Measurements from ENCODE around the gene CPED1.

Gene CPED1

DNA sequence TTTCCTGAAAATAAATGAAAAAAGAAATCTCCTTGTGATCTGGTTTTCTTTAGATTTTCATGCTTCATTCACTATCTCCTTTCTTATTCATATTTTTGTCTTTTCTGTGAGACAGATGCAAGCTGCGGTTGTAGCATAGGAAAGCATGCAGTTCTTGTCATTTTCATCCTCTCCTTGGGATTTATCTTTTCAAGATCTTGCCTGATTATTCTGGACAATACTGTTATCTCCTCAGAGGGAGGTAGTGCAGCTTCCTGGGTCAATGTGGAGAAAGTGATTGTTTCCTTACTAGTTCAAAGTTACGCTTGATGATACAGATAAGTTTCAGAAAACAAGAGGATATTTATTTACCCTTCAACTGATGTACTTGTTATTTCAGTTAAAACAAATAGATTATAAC lies 114.6 kb downstream of the CPED1 start:
- H3K36me3 ChIP-seq (replicated peaks; ENCODE audit: insufficient read depth, low read length) = no peaks in the 10 kb centered on the region
- no peaks in the 10 kb centered on the region for H3K4me1 ChIP-seq (ENCODE audit: low read length)
- no peaks in the 10 kb centered on the region for H4K20me1 ChIP-seq (ENCODE audit: insufficient read depth, low read length)
- H3F3A ChIP-seq (ENCODE audit: insufficient read depth, low read length) = no peaks in the 10 kb centered on the region
- no peaks in the 10 kb centered on the region for H3K79me2 ChIP-seq (ENCODE audit: low read length)
- H3K9me2 ChIP-seq (replicated peaks; ENCODE audit: insufficient read depth, low read length) = no peaks in the 10 kb centered on the region
- H2AFZ ChIP-seq (ENCODE audit: low read length) = no peak overlapping the region
- no peak overlapping the region for H3K9ac ChIP-seq (ENCODE audit: low read length)
- no peak for DNase-seq
- H3K4me3 ChIP-seq (ENCODE audit: low read length) = no peak overlapping the region
- H3K27ac ChIP-seq (ENCODE audit: low read length) = no peak overlapping the region
- no peaks in the 10 kb centered on the region for H3K27me3 ChIP-seq (replicated peaks; ENCODE audit: insufficient read depth, low read length)
- H3K9me3 ChIP-seq (replicated peaks; ENCODE audit: insufficient read depth, low read length) = no peaks in the 10 kb centered on the region
- TF ChIP-seq EZH2phosphoT487 (IDR thresholded peaks at IDR 0.05; ENCODE audit: low read length) (no peak), CTCF (IDR thresholded peaks at IDR 0.05; ENCODE audit: low read length) (no peak), EZH2 (optimal IDR thresholded peaks at IDR 0.05; ENCODE audit: low read depth, low read length) (no peak)
- H3K4me2 ChIP-seq (ENCODE audit: low read depth, low read length) = no peak overlapping the region

DNA sequence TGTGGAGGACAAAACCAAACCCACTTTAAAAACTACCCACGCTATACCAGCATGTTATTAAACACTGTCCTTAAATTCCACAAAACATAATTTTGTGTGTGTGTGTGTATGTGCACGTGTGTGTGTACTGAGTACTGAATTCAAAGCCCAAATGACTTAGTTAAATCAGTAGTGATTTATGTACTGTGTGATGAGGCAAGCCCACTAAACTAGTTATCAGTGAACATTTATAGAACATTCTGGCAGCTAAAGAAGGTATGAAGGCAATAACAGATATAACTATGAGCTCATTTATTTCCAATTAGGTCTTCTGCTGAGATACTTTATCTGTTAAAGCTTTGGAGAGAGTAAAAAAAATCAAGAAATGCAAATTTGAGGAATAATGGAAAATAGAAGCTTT lies 115.1 kb downstream of the CPED1 start:
- Histone ChIP-seq H3K4me3 (ENCODE audit: low read length) (no peak overlapping the region), H3K27ac (ENCODE audit: low read length) (no peak overlapping the region), H3F3A (ENCODE audit: insufficient read depth, low read length) (no peaks in the 10 kb centered on the region), H2AFZ (ENCODE audit: low read length) (no peak overlapping the region), H3K9ac (ENCODE audit: low read length) (no peak overlapping the region), H3K9me3 (replicated peaks; ENCODE audit: insufficient read depth, low read length) (no peaks in the 10 kb centered on the region), H3K9me2 (replicated peaks; ENCODE audit: insufficient read depth, low read length) (no peaks in the 10 kb centered on the region), H4K20me1 (ENCODE audit: insufficient read depth, low read length) (no peaks in the 10 kb centered on the region), H3K4me1 (ENCODE audit: low read length) (no peaks in the 10 kb centered on the region), H3K36me3 (replicated peaks; ENCODE audit: insufficient read depth, low read length) (no peaks in the 10 kb centered on the region), H3K27me3 (replicated peaks; ENCODE audit: insufficient read depth, low read length) (no peaks in the 10 kb centered on the region), H3K79me2 (ENCODE audit: low read length) (no peaks in the 10 kb centered on the region), H3K4me2 (ENCODE audit: low read depth, low read length) (no peak overlapping the region)
- no peak for TF ChIP-seq EZH2phosphoT487 (IDR thresholded peaks at IDR 0.05; ENCODE audit: low read length)
- no peak for TF ChIP-seq EZH2 (optimal IDR thresholded peaks at IDR 0.05; ENCODE audit: low read depth, low read length)
- DNase-seq = no peak

- TF ChIP-seq EZH2phosphoT487 (IDR thresholded peaks at IDR 0.05; ENCODE audit: low read length) = no peak
Observed at GRCh38 chr7:121105262-121105661, 116.8 kb downstream of the CPED1 start.

DNA sequence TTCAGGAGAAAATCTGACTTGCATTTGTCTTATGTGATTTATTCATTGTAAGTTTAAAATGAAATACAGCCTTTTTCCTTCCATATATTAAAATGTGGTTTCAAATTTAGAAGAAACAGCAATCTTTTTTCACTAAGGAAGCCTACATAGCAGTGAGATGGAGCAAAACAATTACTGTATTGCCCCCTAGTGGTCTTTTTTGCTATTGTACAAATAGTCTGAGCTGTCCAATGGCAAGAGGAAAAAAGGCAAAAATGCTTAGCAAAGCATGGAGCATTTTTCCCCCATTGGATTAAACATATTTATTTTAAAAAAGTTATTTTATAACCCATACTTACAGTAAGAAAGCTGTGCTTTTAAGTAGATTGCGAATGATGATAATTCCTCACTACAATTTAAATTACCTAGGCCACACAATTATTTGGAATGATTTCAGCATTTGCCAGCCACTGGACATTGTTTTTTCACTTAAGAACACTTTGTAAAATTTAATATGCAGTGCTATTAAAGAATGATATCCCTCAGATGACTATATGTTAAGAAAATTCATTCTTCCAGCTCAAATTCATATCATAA lies 119.5 kb downstream of the CPED1 start:
- Histone ChIP-seq H3K36me3 (replicated peaks; ENCODE audit: insufficient read depth, low read length) (no peaks in the 10 kb centered on the region), H3K79me2 (ENCODE audit: low read length) (no peaks in the 10 kb centered on the region), H3K4me3 (ENCODE audit: low read length) (no peak overlapping the region), H3K9me3 (replicated peaks; ENCODE audit: insufficient read depth, low read length) (no peaks in the 10 kb centered on the region), H2AFZ (ENCODE audit: low read length) (no peak overlapping the region), H3K9ac (ENCODE audit: low read length) (no peak overlapping the region), H4K20me1 (ENCODE audit: insufficient read depth, low read length) (no peaks in the 10 kb centered on the region), H3K4me2 (ENCODE audit: low read depth, low read length) (no peak overlapping the region), H3K27me3 (replicated peaks; ENCODE audit: insufficient read depth, low read length) (no peaks in the 10 kb centered on the region), H3K27ac (ENCODE audit: low read length) (no peak overlapping the region), H3F3A (ENCODE audit: insufficient read depth, low read length) (no peaks in the 10 kb centered on the region), H3K9me2 (replicated peaks; ENCODE audit: insufficient read depth, low read length) (no peaks in the 10 kb centered on the region), H3K4me1 (ENCODE audit: low read length) (no peaks in the 10 kb centered on the region)
- no peak for TF ChIP-seq EZH2 (optimal IDR thresholded peaks at IDR 0.05; ENCODE audit: low read depth, low read length)
- TF ChIP-seq CTCF (IDR thresholded peaks at IDR 0.05; ENCODE audit: low read length) = peak; percentile 91
- TF ChIP-seq EZH2phosphoT487 (IDR thresholded peaks at IDR 0.05; ENCODE audit: low read length) = no peak
- DNase-seq = peak; percentile 74

More at GRCh38 chr7:121105262-121105661, 116.8 kb downstream of the CPED1 start:
- Histone ChIP-seq H3K27ac (ENCODE audit: low read length) (no peak overlapping the region), H3K9me2 (replicated peaks; ENCODE audit: insufficient read depth, low read length) (no peaks in the 10 kb centered on the region), H4K20me1 (ENCODE audit: insufficient read depth, low read length) (no peaks in the 10 kb centered on the region), H2AFZ (ENCODE audit: low read length) (no peak overlapping the region), H3K9me3 (replicated peaks; ENCODE audit: insufficient read depth, low read length) (no peaks in the 10 kb centered on the region), H3K4me2 (ENCODE audit: low read depth, low read length) (no peak overlapping the region), H3K4me1 (ENCODE audit: low read length) (no peaks in the 10 kb centered on the region), H3K27me3 (replicated peaks; ENCODE audit: insufficient read depth, low read length) (no peaks in the 10 kb centered on the region), H3K4me3 (ENCODE audit: low read length) (no peak overlapping the region), H3K79me2 (ENCODE audit: low read length) (no peaks in the 10 kb centered on the region), H3F3A (ENCODE audit: insufficient read depth, low read length) (no peaks in the 10 kb centered on the region), H3K9ac (ENCODE audit: low read length) (no peak overlapping the region), H3K36me3 (replicated peaks; ENCODE audit: insufficient read depth, low read length) (no peaks in the 10 kb centered on the region)
- DNase-seq = no peak
